H1 (cell line): ENCODE measurements around the gene PRDM5. TPM values are rescaled to one million over a fixed set of nuclear protein-coding genes. Genes with fewer than 3 reads are reported as not detected.

ENCODE experiments used
- CTCF ChIA-PET: fragments of 300-600 bp; sonication (Branson Sonifier 250); formaldehyde crosslinking; loops from one replicate; lab custom pipeline; 2021; ENCODE audit not compliant: partially characterized antibody; lab: Charles Lee
- POLR2A ChIA-PET: fragments of 300-600 bp; sonication (Branson Sonifier 250); formaldehyde crosslinking; loops from one replicate; lab custom pipeline; 2021; ENCODE audit warnings: inconsistent platforms; ENCODE audit not compliant: partially characterized antibody; lab: Charles Lee
- DNase-seq, 2 experiments: peaks; one replicate each; pipeline versions ENCODE4 v3.0.0 to v3.0.0-alpha.2; 2010 to 2022; ENCODE audit warnings: low spot score in 2 of 2, low read depth in 1 of 2, mixed read lengths in 1 of 2
- FAIRE-seq: peaks from 2 replicates; lab custom pipeline; 2011; peaks lifted over from hg19 to GRCh38; lab: Jason Lieb, UNC
- H2AFZ ChIP-seq: 2 replicates; pipeline ENCODE4 v1.8.1; 2012; ENCODE audit warnings: low read length, inconsistent platforms
- H2AK5ac ChIP-seq: 2 replicates; pipeline ENCODE4 v1.6.1; 2013; ENCODE audit warnings: low read depth, low read length
- H2BK120ac ChIP-seq: replicated peaks from 2 replicates; pipeline ENCODE3; 2013; ENCODE audit warnings: low read depth, low read length, inconsistent platforms
- H2BK12ac ChIP-seq: 2 replicates; pipeline ENCODE4 v1.6.1; 2013; ENCODE audit warnings: low read depth, low read length
- H2BK15ac ChIP-seq: 2 replicates; pipeline ENCODE4 v1.6.1; 2013; ENCODE audit warnings: low read length
- H2BK20ac ChIP-seq: 2 replicates; pipeline ENCODE4 v1.6.1; 2013; ENCODE audit warnings: low read length
- H2BK5ac ChIP-seq: 2 replicates; pipeline ENCODE4 v1.6.1; 2013; ENCODE audit warnings: low read depth, low read length
- H3K14ac ChIP-seq: 2 replicates; pipeline ENCODE4 v1.6.1; 2013; ENCODE audit warnings: inconsistent platforms; ENCODE audit not compliant: insufficient read length
- H3K18ac ChIP-seq: 2 replicates; pipeline ENCODE4 v1.6.1; 2013; ENCODE audit warnings: low read length; ENCODE audit errors: extremely low read depth
- H3K23ac ChIP-seq: 2 replicates; pipeline ENCODE4 v1.6.1; 2013; ENCODE audit warnings: inconsistent platforms; ENCODE audit not compliant: insufficient read length
- H3K23me2 ChIP-seq: 2 replicates; pipeline ENCODE4 v1.6.1; 2013; ENCODE audit warnings: low read depth, low read length
- H3K27ac ChIP-seq: 2 replicates; pipeline ENCODE4 v1.6.1; 2011; ENCODE audit warnings: low read depth, low read length, inconsistent platforms
- H3K27me3 ChIP-seq, 4 experiments: replicated peaks in 1 of 4; 1 replicate in 1 of 4; 2 replicates in 3 of 4; pipeline versions ENCODE4 v1.6.1 to v1.8.1; 2011 to 2013; ENCODE audit warnings: low read length in 3 of 4, mild to moderate bottlenecking in 3 of 4, inconsistent platforms in 2 of 4, mixed read lengths in 2 of 4, moderate library complexity in 1 of 4; ENCODE audit not compliant: control insufficient read depth in 3 of 4, insufficient read depth in 3 of 4; ENCODE audit errors: extremely low read depth in 1 of 4
- H3K36me3 ChIP-seq, 4 experiments: 2 replicates each; pipeline versions ENCODE4 v1.6.1 to v1.8.1; 2011 to 2013; ENCODE audit warnings: mild to moderate bottlenecking in 4 of 4, low read length in 3 of 4, moderate library complexity in 2 of 4, control low read depth in 1 of 4, inconsistent platforms in 1 of 4; ENCODE audit not compliant: insufficient read depth in 4 of 4, control insufficient read depth in 2 of 4
- H3K4ac ChIP-seq: replicated peaks from 2 replicates; pipeline ENCODE3; 2013; ENCODE audit warnings: low read length, low read depth, mixed read lengths, inconsistent platforms; ENCODE audit not compliant: insufficient read length
- H3K4me1 ChIP-seq, 4 experiments: replicated peaks in 1 of 4; 1 replicate in 1 of 4; 2 replicates in 3 of 4; pipeline versions ENCODE4 v1.6.1 to v1.8.1; 2011 to 2013; ENCODE audit warnings: low read length in 3 of 4, inconsistent platforms in 2 of 4, mixed read lengths in 1 of 4; ENCODE audit not compliant: insufficient read depth in 4 of 4, control insufficient read depth in 3 of 4
- H3K4me2 ChIP-seq, 2 experiments: 2 replicates each; pipeline versions ENCODE4 v1.6.1 to v1.8.1; 2011 to 2013; ENCODE audit warnings: low read depth in 2 of 2, low read length in 2 of 2, control low read depth in 1 of 2, inconsistent platforms in 1 of 2, mild to moderate bottlenecking in 1 of 2; ENCODE audit not compliant: insufficient read depth in 1 of 2
- H3K4me3 ChIP-seq, 4 experiments: fragments of 200-600, 300-600 bp in 1 of 4; sonication (generic), shearing (Covaris generic), sonication (Bioruptor Twin) in 1 of 4; 2 replicates each; pipeline versions ENCODE4 v1.5.1 to v1.8.1; 2011 to 2016; ENCODE audit warnings: low read length in 4 of 4, low read depth in 3 of 4, control low read depth in 2 of 4, inconsistent platforms in 2 of 4, mild to moderate bottlenecking in 2 of 4, mixed read lengths in 1 of 4, moderate library complexity in 1 of 4; ENCODE audit not compliant: insufficient read depth in 2 of 4; ENCODE audit errors: extremely low read depth in 1 of 4
- H3K56ac ChIP-seq: replicated peaks from 2 replicates; pipeline ENCODE3; 2013; ENCODE audit warnings: low read depth, mild to moderate bottlenecking, mixed read lengths, low read length, inconsistent platforms; ENCODE audit not compliant: insufficient read length
- H3K79me1 ChIP-seq: 2 replicates; pipeline ENCODE4 v1.6.1; 2013; ENCODE audit warnings: low read depth, low read length, control low read depth
- H3K79me2 ChIP-seq, 2 experiments: 2 replicates each; pipeline versions ENCODE4 v1.6.1 to v1.8.1; 2012 to 2013; ENCODE audit warnings: low read length in 2 of 2, mild to moderate bottlenecking in 2 of 2, inconsistent platforms in 1 of 2; ENCODE audit not compliant: insufficient read depth in 2 of 2, control insufficient read depth in 1 of 2
- H3K9ac ChIP-seq, 4 experiments: replicated peaks in 1 of 4; 1 replicate in 1 of 4; 2 replicates in 3 of 4; pipeline versions ENCODE4 v1.6.1 to v1.8.1; 2011 to 2013; ENCODE audit warnings: low read depth in 3 of 4, low read length in 3 of 4, control low read depth in 2 of 4, mild to moderate bottlenecking in 2 of 4, moderate library complexity in 2 of 4, inconsistent platforms in 1 of 4; ENCODE audit errors: extremely low read depth in 1 of 4
- H3K9me3 ChIP-seq, 2 experiments: 2 replicates each; pipeline versions ENCODE4 v1.6.1 to v1.8.1; 2012 to 2013; ENCODE audit warnings: mild to moderate bottlenecking in 2 of 2, moderate library complexity in 2 of 2, control low read depth in 1 of 2, inconsistent platforms in 1 of 2, low read depth in 1 of 2, low read length in 1 of 2, mixed read lengths in 1 of 2; ENCODE audit not compliant: insufficient read depth in 2 of 2
- H4K20me1 ChIP-seq, 2 experiments: replicated peaks in 1 of 2; 2 replicates each; pipeline versions ENCODE3 to v1.8.1; 2011 to 2013; ENCODE audit warnings: inconsistent platforms in 2 of 2, low read length in 2 of 2, mild to moderate bottlenecking in 1 of 2; ENCODE audit not compliant: insufficient read depth in 2 of 2, control insufficient read depth in 1 of 2
- H4K5ac ChIP-seq: 2 replicates; pipeline ENCODE4 v1.6.1; 2013; ENCODE audit warnings: low read length, low read depth, mixed read lengths, inconsistent platforms; ENCODE audit not compliant: insufficient read length
- H4K8ac ChIP-seq: 2 replicates; pipeline ENCODE4 v1.8.0; 2013; ENCODE audit warnings: mild to moderate bottlenecking, moderate library complexity, low read length, inconsistent platforms; ENCODE audit not compliant: insufficient read depth; ENCODE audit errors: extremely low read depth
- H4K91ac ChIP-seq: replicated peaks from 2 replicates; pipeline ENCODE3; 2013; ENCODE audit warnings: low read length, mixed read lengths, inconsistent platforms; ENCODE audit not compliant: insufficient read length
- SIX5 ChIP-seq: IDR thresholded peaks from 2 replicates; pipeline ENCODE4 v1.6.1; 2011; ENCODE audit warnings: mild to moderate bottlenecking, low read depth, low read length
- TAF1 ChIP-seq: IDR thresholded peaks from 2 replicates; pipeline ENCODE4 v1.6.1; 2011; ENCODE audit warnings: mild to moderate bottlenecking, low read depth, low read length
- WGBS, 2 experiments: shearing (Covaris generic) in 1 of 2; methylation state at CpG; one replicate each; pipeline versions ENCODE4 v1.1.6 to v1.1.7; 2013 to 2015; ENCODE audit warnings: low lambda C conversion rate in 2 of 2, mixed read lengths in 2 of 2, inconsistent platforms in 1 of 2, low coverage in 1 of 2, missing lambda C conversion rate in 1 of 2; ENCODE audit not compliant: insufficient replicate concordance in 2 of 2, insufficient coverage in 1 of 2, insufficient read length in 1 of 2; ENCODE audit errors: extremely low coverage in 1 of 2, missing lambda C conversion rate in 1 of 2; 5-methylcytosine and 5-hydroxymethylcytosine counted together
- polyA plus RNA-seq, 7 experiments: library from polyadenylated mRNA; depleted of rRNA in 3 of 7; stranded (reverse) in 5 of 7; unstranded in 2 of 7; fragments of >200 nt in 5 of 7; fragments of 200-250 nt in 2 of 7; gene quantifications; 1 replicate in 5 of 7; 2 replicates in 1 of 7; 4 replicates in 1 of 7; pipeline versions ENCODE4 v1.2.1 to v1.2.3, GENCODE V29; 2011 to 2013; ENCODE audit warnings: missing spikeins in 2 of 7, mixed read lengths in 2 of 7
- total RNA-seq: library from RNA; stranded (reverse); fragmentation: NEBNext Ultra II Directional; extraction: Animal tissue kit (Norgen Biotek cat#: 25700); gene quantifications from 2 replicates; pipeline ENCODE4 v1.2.1, GENCODE V29; 2021

PRDM5 gene
- total and polyA plus RNA-seq, 2 of the 8 experiments (the other 6 are each of a cell fraction or from before 2014, with no cell fraction given) = 8.2 to 23.4 TPM

GRCh38 chr4:120667102-120667501, 255.4 kb downstream of the PRDM5 start:
- DNase-seq = no peak
- POLR2A ChIA-PET = no interaction called here
- H3K4me1 ChIP-seq = peaks cover 0 to 3% (median 1%) of the 10 kb centered on the region in 4 experiments; a peak in 1 of 7 replicates

More at GRCh38 chr4:120667102-120667501, 255.4 kb downstream of the PRDM5 start:
- H3K4ac ChIP-seq = no peak overlapping the region
- no peak for TF ChIP-seq SIX5
- no peak for TF ChIP-seq TAF1
- no peak overlapping the region for H4K8ac ChIP-seq
- no peak overlapping the region for H2BK15ac ChIP-seq
- H3K23me2 ChIP-seq = no peaks in the 10 kb centered on the region
- H2AK5ac ChIP-seq = no peak overlapping the region
- H3K23ac ChIP-seq = no peak overlapping the region
- H2AFZ ChIP-seq = no peak overlapping the region
- no peak overlapping the region for H2BK5ac ChIP-seq
- no peak overlapping the region for H3K4me3 ChIP-seq
- H2BK20ac ChIP-seq = no peak overlapping the region
- 88% methylated on average over 3 of the region's 3 CpGs; no CpG with 5 or more reads in 1 of the 2 experiments for WGBS, 2 experiments
- H3K9ac ChIP-seq = no peak overlapping the region
- no peak for FAIRE-seq
- H2BK12ac ChIP-seq = no peak overlapping the region
- no peak overlapping the region for H3K14ac ChIP-seq
- no peak overlapping the region for H3K4me2 ChIP-seq
- no peaks in the 10 kb centered on the region for H3K79me1 ChIP-seq
- no peak overlapping the region for H3K18ac ChIP-seq
- no peak overlapping the region for H4K91ac ChIP-seq
- H4K5ac ChIP-seq = no peak overlapping the region
- H3K27ac ChIP-seq = no peak overlapping the region
- H3K27me3 ChIP-seq = no peaks in the 10 kb centered on the region
- H3K36me3 ChIP-seq = no peaks in the 10 kb centered on the region
- CTCF ChIA-PET = no interaction called here
- no peaks in the 10 kb centered on the region for H4K20me1 ChIP-seq
- no peaks in the 10 kb centered on the region for H3K79me2 ChIP-seq
- no peak overlapping the region for H2BK120ac ChIP-seq
- H3K56ac ChIP-seq = no peak overlapping the region
- H3K9me3 ChIP-seq = peaks cover 0 to 3% of the 10 kb centered on the region in 2 experiments; a peak in 1 of 4 replicates
